GM12873 (cell line): ENCODE results near the gene TIMM44.
A peak's percentile ranks its signal among the peaks of the same experiment; 100 is the strongest.

Experiments used
- CTCF ChIP-seq: IDR thresholded peaks from 2 replicates; pipeline ENCODE4 v1.5.1; 2012; ENCODE audit warnings: low read depth, mild to moderate bottlenecking, moderate library complexity, low read length, control low read depth; ENCODE audit not compliant: insufficient read depth; ENCODE audit errors: missing control alignments

The TIMM44 gene

DNA sequence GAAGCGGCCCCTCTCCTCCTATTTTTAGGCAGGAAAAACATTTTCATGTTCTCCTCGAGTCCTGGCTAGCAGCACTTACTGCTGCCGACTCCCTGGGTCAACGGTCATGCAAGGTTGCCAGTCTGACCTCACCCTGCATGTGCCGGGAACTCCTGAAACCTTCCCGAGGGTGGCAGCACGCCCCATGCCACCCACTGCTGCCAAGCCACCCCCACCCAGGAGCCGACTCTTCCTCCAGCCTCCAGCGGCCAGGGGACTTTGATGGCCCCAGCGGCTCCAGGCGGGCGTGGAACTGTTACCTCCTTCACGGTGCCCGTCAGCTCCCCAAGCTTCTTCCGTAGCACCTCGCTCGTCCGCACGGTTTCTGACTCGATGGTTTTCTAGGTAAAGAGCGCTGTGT, 8.7 kb downstream of the TIMM44 start:
- TF ChIP-seq CTCF: no peak

GRCh38 chr19:7933828-7934725, 9.4 kb downstream of the TIMM44 start:
- no peak for TF ChIP-seq CTCF

- TF ChIP-seq CTCF: peak; percentile 23
Observed at GRCh38 chr19:7933411-7933810, 10.1 kb downstream of the TIMM44 start.

- TF ChIP-seq CTCF: no peak
Observed at GRCh38 chr19:7932930-7933300, 10.6 kb downstream of the TIMM44 start.

GRCh38 chr19:7932276-7932929, 11.1 kb downstream of the TIMM44 start:
- no peak for TF ChIP-seq CTCF

GRCh38 chr19:7931221-7932061, 12.0 kb downstream of the TIMM44 start:
- no peak for TF ChIP-seq CTCF

GRCh38 chr19:7930765-7931164, 12.7 kb downstream of the TIMM44 start:
- TF ChIP-seq CTCF: no peak
